GM04504 (cell line): ENCODE measurements around the gene CARD9.

Source experiments
- DNase-seq: peaks from one replicate; pipeline ENCODE4 v3.0.0-alpha.2; 2012; ENCODE audit warnings: low read depth

The CARD9 gene

GRCh38 chr9:136347472-136348256 lies 25.8 kb downstream of the CARD9 start:
- no peak for DNase-seq

GRCh38 chr9:136346927-136347465 lies 26.5 kb downstream of the CARD9 start:
- DNase-seq: no peak

GRCh38 chr9:136346157-136346481 lies 27.4 kb downstream of the CARD9 start:
- DNase-seq: no peak

GRCh38 chr9:136345281-136346156 lies 27.9 kb downstream of the CARD9 start:
- no peak for DNase-seq

- DNase-seq: no peak
Measured at GRCh38 chr9:136344544-136345280, 28.8 kb downstream of the CARD9 start.

GRCh38 chr9:136343884-136344269 lies 29.6 kb downstream of the CARD9 start:
- DNase-seq: no peak

GRCh38 chr9:136343121-136343883 lies 30.2 kb downstream of the CARD9 start:
- DNase-seq: no peak

- no peak for DNase-seq
Measured at GRCh38 chr9:136342181-136343120, 31.0 kb downstream of the CARD9 start.

- no peak for DNase-seq
Measured at GRCh38 chr9:136341769-136342168, 31.7 kb downstream of the CARD9 start.

- no peak for DNase-seq
Measured at GRCh38 chr9:136341042-136341655, 32.3 kb downstream of the CARD9 start.

- DNase-seq: no peak
Measured at GRCh38 chr9:136340356-136341041, 33.0 kb downstream of the CARD9 start.

- DNase-seq: no peak
Measured at GRCh38 chr9:136339958-136340310, 33.5 kb downstream of the CARD9 start.

GRCh38 chr9:136339173-136339957 lies 34.1 kb downstream of the CARD9 start:
- DNase-seq: no peak

- no peak for DNase-seq
Measured at GRCh38 chr9:136338511-136338910, 35.0 kb downstream of the CARD9 start.

- DNase-seq: no peak
Measured at GRCh38 chr9:136337416-136338395, 35.8 kb downstream of the CARD9 start.

GRCh38 chr9:136336881-136337280 lies 36.6 kb downstream of the CARD9 start:
- DNase-seq: no peak

- no peak for DNase-seq
Measured at GRCh38 chr9:136336156-136336870, 37.2 kb downstream of the CARD9 start.
